OCI-LY7 (cell line): ENCODE results near the gene UBE3C.

Source experiments
- EZH2phosphoT487 ChIP-seq: fragments of 200-600 bp; sonication (generic); IDR thresholded peaks from 2 replicates; pipeline ENCODE4 v1.6.1; 2018; ENCODE audit warnings: low read depth, borderline replicate concordance, mild to moderate bottlenecking, mixed run types, antibody characterized with exemption, low read length, moderate library complexity, mixed read lengths
- TF ChIP-seq, protein P1 (sequence below): fragments of 200-600 bp; sonication (generic); conservative IDR thresholded peaks from 2 replicates; pipeline ENCODE4 v1.5.1; 2014; ENCODE audit warnings: mild to moderate bottlenecking, antibody characterized with exemption, low read length, moderate library complexity, mixed read lengths

DNA sequence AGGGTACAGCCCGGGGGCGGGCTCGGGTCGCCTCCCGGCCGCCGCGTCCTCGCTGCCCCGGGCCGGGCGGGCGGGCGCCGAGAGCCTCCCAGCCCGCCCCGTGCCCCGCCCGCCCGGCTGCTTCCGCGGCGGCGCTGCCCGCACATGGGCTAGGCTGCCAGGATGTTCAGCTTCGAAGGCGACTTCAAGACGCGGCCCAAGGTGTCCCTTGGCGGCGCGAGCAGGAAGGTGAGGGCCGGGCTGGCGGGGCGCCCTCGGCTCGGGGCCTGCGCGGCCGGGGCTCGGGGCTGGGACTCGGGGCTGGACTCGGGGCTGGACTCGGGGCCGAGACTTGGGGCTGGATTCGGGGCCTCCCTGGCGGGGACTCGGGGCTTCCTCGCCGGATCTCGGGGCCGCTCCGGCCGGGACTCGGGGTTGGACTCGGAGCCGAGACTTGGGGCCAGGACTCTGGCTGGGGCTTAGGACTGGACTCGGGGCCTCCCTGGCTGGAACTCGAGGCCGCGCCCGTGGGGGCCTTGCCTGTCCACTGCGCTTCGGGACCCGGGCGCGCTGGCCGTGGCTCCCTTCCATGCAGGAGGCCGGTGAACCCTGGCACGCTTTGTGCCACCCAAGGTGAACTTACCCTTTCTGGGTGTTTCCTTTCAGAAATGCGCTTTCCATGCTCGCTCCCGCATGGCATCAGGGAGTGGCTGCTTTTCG is 534 bp downstream of the UBE3C start:
- TF ChIP-seq, protein P1, sequence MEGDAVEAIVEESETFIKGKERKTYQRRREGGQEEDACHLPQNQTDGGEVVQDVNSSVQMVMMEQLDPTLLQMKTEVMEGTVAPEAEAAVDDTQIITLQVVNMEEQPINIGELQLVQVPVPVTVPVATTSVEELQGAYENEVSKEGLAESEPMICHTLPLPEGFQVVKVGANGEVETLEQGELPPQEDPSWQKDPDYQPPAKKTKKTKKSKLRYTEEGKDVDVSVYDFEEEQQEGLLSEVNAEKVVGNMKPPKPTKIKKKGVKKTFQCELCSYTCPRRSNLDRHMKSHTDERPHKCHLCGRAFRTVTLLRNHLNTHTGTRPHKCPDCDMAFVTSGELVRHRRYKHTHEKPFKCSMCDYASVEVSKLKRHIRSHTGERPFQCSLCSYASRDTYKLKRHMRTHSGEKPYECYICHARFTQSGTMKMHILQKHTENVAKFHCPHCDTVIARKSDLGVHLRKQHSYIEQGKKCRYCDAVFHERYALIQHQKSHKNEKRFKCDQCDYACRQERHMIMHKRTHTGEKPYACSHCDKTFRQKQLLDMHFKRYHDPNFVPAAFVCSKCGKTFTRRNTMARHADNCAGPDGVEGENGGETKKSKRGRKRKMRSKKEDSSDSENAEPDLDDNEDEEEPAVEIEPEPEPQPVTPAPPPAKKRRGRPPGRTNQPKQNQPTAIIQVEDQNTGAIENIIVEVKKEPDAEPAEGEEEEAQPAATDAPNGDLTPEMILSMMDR = no peak
- no peak for TF ChIP-seq EZH2phosphoT487
